ENCODE data around the gene POLE3. TPM values are rescaled to one million over a fixed set of nuclear protein-coding genes. Genes with fewer than 3 reads are reported as not detected.

Gene POLE3
- total and polyA plus RNA-seq, 2 experiments from 2014 or later: 32.5 to 36.8 TPM

DNA sequence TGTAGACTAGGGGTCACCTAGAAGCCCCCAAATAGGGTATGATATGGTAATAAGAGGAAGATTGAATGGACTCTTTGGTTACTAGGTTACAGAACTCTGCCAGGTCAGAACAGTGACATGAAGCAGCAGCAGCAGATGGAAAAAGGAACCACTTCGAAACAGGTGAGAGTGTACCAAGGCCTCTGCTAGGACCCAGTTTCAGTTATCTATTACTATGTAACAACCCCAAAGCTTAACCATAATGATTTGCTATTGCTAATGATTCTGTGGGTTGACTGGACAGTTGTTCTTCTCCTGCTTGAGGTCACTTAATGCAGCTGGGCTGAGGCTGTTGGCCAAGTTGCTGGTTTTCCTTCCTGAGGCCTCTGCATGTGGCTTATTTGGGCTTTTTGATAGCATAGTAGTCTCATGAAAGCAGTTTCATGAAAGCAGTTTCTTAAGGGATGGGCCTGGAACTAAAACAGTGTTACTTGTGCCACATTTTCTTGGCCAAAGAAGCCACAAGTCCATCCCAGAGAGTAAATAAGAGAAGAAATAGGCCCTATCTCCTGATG, 17.7 kb upstream of the POLE3 start:
- no peaks in the 10 kb centered on the region for H4K20me1 ChIP-seq (ENCODE audit: insufficient read depth, poor library complexity, severe bottlenecking)
- no peaks in the 10 kb centered on the region for H3K27me3 ChIP-seq
- H2AFZ ChIP-seq: no peak overlapping the region
- H3K9me2 ChIP-seq (replicated peaks; ENCODE audit: insufficient read depth): no peaks in the 10 kb centered on the region
- H3K27ac ChIP-seq: no peak overlapping the region
- no peak for DNase-seq (ENCODE audit: low spot score)
- no peak overlapping the region for H3K4me3 ChIP-seq
- WGBS (ENCODE audit: low lambda C conversion rate, missing lambda C conversion rate): 96% methylated on average over 1 of the region's 1 CpG
- H3K4me1 ChIP-seq (ENCODE audit: insufficient read depth): no peaks in the 10 kb centered on the region
- H3K36me3 ChIP-seq (replicated peaks; ENCODE audit: insufficient read depth, low read depth): no peaks in the 10 kb centered on the region
- no peaks in the 10 kb centered on the region for H3K9me3 ChIP-seq (ENCODE audit: low read depth)
- H3K79me2 ChIP-seq: no peaks in the 10 kb centered on the region
- H3K4me2 ChIP-seq: no peak overlapping the region
- TF ChIP-seq EZH2 (IDR thresholded peaks at IDR 0.05; ENCODE audit: borderline replicate concordance) (no peak), EZH2phosphoT487 (IDR thresholded peaks at IDR 0.05; ENCODE audit: low read depth, severe bottlenecking, unreplicated experiment) (no peak)
- TF ChIP-seq, protein P1, sequence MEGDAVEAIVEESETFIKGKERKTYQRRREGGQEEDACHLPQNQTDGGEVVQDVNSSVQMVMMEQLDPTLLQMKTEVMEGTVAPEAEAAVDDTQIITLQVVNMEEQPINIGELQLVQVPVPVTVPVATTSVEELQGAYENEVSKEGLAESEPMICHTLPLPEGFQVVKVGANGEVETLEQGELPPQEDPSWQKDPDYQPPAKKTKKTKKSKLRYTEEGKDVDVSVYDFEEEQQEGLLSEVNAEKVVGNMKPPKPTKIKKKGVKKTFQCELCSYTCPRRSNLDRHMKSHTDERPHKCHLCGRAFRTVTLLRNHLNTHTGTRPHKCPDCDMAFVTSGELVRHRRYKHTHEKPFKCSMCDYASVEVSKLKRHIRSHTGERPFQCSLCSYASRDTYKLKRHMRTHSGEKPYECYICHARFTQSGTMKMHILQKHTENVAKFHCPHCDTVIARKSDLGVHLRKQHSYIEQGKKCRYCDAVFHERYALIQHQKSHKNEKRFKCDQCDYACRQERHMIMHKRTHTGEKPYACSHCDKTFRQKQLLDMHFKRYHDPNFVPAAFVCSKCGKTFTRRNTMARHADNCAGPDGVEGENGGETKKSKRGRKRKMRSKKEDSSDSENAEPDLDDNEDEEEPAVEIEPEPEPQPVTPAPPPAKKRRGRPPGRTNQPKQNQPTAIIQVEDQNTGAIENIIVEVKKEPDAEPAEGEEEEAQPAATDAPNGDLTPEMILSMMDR (IDR thresholded peaks at IDR 0.05; ENCODE audit: poor library complexity): no peak

GRCh38 chr9:113427629-113428028, 17.2 kb upstream of the POLE3 start:
- no peaks in the 10 kb centered on the region for H3K9me3 ChIP-seq (ENCODE audit: low read depth)
- H3K4me1 ChIP-seq (ENCODE audit: insufficient read depth): no peaks in the 10 kb centered on the region
- H3K79me2 ChIP-seq: no peaks in the 10 kb centered on the region
- no peak overlapping the region for H3K27ac ChIP-seq
- TF ChIP-seq EZH2phosphoT487 (IDR thresholded peaks at IDR 0.05; ENCODE audit: low read depth, severe bottlenecking, unreplicated experiment) (no peak), EZH2 (IDR thresholded peaks at IDR 0.05; ENCODE audit: borderline replicate concordance) (no peak)
- TF ChIP-seq, protein P1 (IDR thresholded peaks at IDR 0.05; ENCODE audit: poor library complexity): no peak
- no peaks in the 10 kb centered on the region for H4K20me1 ChIP-seq (ENCODE audit: insufficient read depth, poor library complexity, severe bottlenecking)
- H3K4me3 ChIP-seq: no peak overlapping the region
- no peak for DNase-seq (ENCODE audit: low spot score)
- no peaks in the 10 kb centered on the region for H3K9me2 ChIP-seq (replicated peaks; ENCODE audit: insufficient read depth)
- WGBS (ENCODE audit: low lambda C conversion rate, missing lambda C conversion rate): 86% methylated on average over 2 of the region's 2 CpGs
- no peak overlapping the region for H2AFZ ChIP-seq
- no peaks in the 10 kb centered on the region for H3K36me3 ChIP-seq (replicated peaks; ENCODE audit: insufficient read depth, low read depth)
- no peak overlapping the region for H3K4me2 ChIP-seq
- H3K27me3 ChIP-seq: no peaks in the 10 kb centered on the region

DNA sequence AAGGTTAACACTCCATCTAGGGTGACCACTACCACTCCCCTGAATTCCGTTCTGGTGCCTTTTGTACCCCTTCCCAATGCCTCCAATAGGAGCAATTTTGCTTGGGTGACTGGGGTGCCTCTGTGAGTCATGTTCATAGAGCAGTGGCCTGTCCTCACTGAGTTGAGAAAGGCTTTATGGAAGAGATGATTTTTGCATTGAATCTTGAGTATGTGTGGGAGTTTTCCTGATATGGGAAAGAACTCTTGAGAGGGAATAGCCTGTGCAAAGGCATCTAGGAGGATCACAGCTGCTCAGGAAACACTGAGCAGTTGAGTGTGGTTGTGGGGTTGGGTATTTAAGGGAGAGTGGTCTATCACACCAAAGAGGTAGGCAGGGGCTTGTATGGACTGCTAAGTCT, 16.2 kb upstream of the POLE3 start:
- Histone ChIP-seq H3K79me2 (no peaks in the 10 kb centered on the region), H3K36me3 (replicated peaks; ENCODE audit: insufficient read depth, low read depth) (no peaks in the 10 kb centered on the region), H3K27ac (no peak overlapping the region), H3K4me1 (ENCODE audit: insufficient read depth) (no peaks in the 10 kb centered on the region), H3K4me2 (no peak overlapping the region), H4K20me1 (ENCODE audit: insufficient read depth, poor library complexity, severe bottlenecking) (no peaks in the 10 kb centered on the region), H3K9me2 (replicated peaks; ENCODE audit: insufficient read depth) (no peaks in the 10 kb centered on the region), H3K4me3 (no peak overlapping the region), H2AFZ (no peak overlapping the region), H3K9me3 (ENCODE audit: low read depth) (no peaks in the 10 kb centered on the region), H3K27me3 (no peaks in the 10 kb centered on the region)
- WGBS (ENCODE audit: low lambda C conversion rate, missing lambda C conversion rate): 83% methylated on average over 1 of the region's 1 CpG
- TF ChIP-seq, protein P1 (IDR thresholded peaks at IDR 0.05; ENCODE audit: poor library complexity): no peak
- TF ChIP-seq EZH2phosphoT487 (IDR thresholded peaks at IDR 0.05; ENCODE audit: low read depth, severe bottlenecking, unreplicated experiment): no peak
- TF ChIP-seq EZH2 (IDR thresholded peaks at IDR 0.05; ENCODE audit: borderline replicate concordance): no peak
- DNase-seq (ENCODE audit: low spot score): no peak
